GM13976 (cell line): Measurements from ENCODE around the gene AGXT2.

Experiments
- DNase-seq: peaks from one replicate; pipeline ENCODE4 v3.0.0; 2012; ENCODE audit warnings: low spot score
- in situ Hi-C: fragments of 300-500 bp; cut with MboI; formaldehyde crosslinking; loops from one replicate; pipeline ENCODE4 v1.12.0; 2022; ENCODE audit warnings: low sequenced_read_pairs, mixed read lengths, inconsistent platforms; ENCODE audit not compliant: unreplicated experiment
- TF ChIP-seq, protein P1 (sequence below): IDR thresholded peaks from 2 replicates; pipeline ENCODE4 v1.5.1; 2012; ENCODE audit warnings: borderline replicate concordance, mild to moderate bottlenecking; ENCODE audit not compliant: insufficient read depth; ENCODE audit errors: extremely low read depth, missing control alignments, control extremely low read depth

The AGXT2 gene

GRCh38 chr5:35035271-35035670, 12.5 kb downstream of the AGXT2 start:
- in situ Hi-C loops: no loop called here

GRCh38 chr5:35032356-35032755, 15.4 kb downstream of the AGXT2 start:
- TF ChIP-seq, protein P1, sequence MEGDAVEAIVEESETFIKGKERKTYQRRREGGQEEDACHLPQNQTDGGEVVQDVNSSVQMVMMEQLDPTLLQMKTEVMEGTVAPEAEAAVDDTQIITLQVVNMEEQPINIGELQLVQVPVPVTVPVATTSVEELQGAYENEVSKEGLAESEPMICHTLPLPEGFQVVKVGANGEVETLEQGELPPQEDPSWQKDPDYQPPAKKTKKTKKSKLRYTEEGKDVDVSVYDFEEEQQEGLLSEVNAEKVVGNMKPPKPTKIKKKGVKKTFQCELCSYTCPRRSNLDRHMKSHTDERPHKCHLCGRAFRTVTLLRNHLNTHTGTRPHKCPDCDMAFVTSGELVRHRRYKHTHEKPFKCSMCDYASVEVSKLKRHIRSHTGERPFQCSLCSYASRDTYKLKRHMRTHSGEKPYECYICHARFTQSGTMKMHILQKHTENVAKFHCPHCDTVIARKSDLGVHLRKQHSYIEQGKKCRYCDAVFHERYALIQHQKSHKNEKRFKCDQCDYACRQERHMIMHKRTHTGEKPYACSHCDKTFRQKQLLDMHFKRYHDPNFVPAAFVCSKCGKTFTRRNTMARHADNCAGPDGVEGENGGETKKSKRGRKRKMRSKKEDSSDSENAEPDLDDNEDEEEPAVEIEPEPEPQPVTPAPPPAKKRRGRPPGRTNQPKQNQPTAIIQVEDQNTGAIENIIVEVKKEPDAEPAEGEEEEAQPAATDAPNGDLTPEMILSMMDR: no peak
- no peak for DNase-seq

More at GRCh38 chr5:35035271-35035670, 12.5 kb downstream of the AGXT2 start:
- DNase-seq: no peak
- TF ChIP-seq, protein P1: no peak

GRCh38 chr5:35031276-35031675, 16.5 kb downstream of the AGXT2 start:
- DNase-seq: no peak
- in situ Hi-C loops: no loop called here
- TF ChIP-seq, protein P1: no peak

More at GRCh38 chr5:35032356-35032755, 15.4 kb downstream of the AGXT2 start:
- in situ Hi-C loops: no loop called here

DNA sequence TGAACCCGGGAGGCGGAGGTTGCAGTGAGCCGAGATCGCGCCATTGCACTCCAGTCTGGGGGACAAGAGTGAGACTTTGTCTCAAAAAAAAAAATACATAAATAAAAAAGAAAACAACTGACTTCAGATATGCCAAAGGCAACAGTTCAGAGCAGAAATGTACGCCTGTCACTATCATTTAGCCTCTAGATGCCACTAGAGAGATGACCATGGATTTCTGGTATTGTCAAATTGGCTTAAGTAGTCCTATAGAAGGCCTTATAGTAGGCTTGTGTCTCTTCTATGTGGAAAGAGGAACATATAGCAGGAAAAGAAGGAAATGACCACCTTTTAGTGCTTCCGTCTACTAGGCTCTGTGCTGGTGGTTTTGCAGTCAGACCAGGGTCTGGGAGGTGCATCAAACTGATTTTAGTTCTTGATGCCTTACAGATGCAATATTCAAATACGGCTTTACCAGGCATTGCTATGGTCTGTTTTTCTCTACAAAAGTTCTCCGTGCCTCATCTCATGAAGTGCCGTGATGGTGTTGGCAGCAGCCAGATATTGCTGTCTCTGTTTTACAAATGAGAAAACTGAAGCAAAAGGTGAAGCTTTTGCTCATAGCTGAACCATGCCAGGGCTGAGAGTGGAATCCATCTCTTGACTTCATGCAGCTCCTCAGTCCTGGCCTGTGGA, 17.2 kb downstream of the AGXT2 start:
- in situ Hi-C loops: no loop called here
- TF ChIP-seq, protein P1: no peak
- peak; percentile 12 for DNase-seq

- in situ Hi-C loops: no loop called here
- no peak for DNase-seq
- TF ChIP-seq, protein P1: no peak
Observed at GRCh38 chr5:35029333-35029732, 18.4 kb downstream of the AGXT2 start.

- TF ChIP-seq, protein P1: no peak
- in situ Hi-C loops: no loop called here
- no peak for DNase-seq
Observed at GRCh38 chr5:35026941-35027340, 20.8 kb downstream of the AGXT2 start.

GRCh38 chr5:35026280-35026840, 21.4 kb downstream of the AGXT2 start:
- in situ Hi-C loops: no loop called here
- TF ChIP-seq, protein P1: no peak
- no peak for DNase-seq
